Pancreas (tissue), 10 donors: ENCODE data around the gene GPR137. TPM values are rescaled to one million over a fixed set of nuclear protein-coding genes. Genes with fewer than 3 reads are reported as not detected.
A peak's percentile ranks its signal among the peaks of the same experiment; 100 is the strongest.

Experiments used
- ATAC-seq, 4 donors: fragments of 200-7000 bp; cut with Tn5 transposase; one replicate each; pipeline versions ENCODE4 v1.8.0 to v1.9.1; 2020; ENCODE audit warnings: mild to moderate bottlenecking in 4 of 4, moderate library complexity in 4 of 4
- DNase-seq, 6 donors: peaks; one replicate each; pipeline ENCODE4 v3.0.0-alpha.2; 2020
- FAIRE-seq: peaks from 2 replicates; lab custom pipeline; 2012; peaks lifted over from hg19 to GRCh38; lab: Jason Lieb, UNC
- H3K27ac ChIP-seq, 4 donors: fragments of 200-600 bp; sonication (generic); 1 replicate in 3 of 4; 2 replicates in 1 of 4; pipeline versions ENCODE4 v1.5.0 to v1.8.0; 2020
- H3K27me3 ChIP-seq, 4 donors: fragments of 200-600 bp; one replicate each; pipeline ENCODE4 v1.8.0; 2021
- H3K36me3 ChIP-seq, 3 donors: fragments of 200-600 bp; sonication (generic) in 1 of 3; one replicate each; pipeline versions ENCODE4 v1.5.0 to v1.8.0; 2020 to 2021
- H3K4me1 ChIP-seq, 3 donors: fragments of 200-600 bp; one replicate each; pipeline ENCODE4 v1.8.0; 2021
- H3K4me3 ChIP-seq, 4 donors: fragments of 200-600 bp; sonication (generic) in 2 of 4; one replicate each; pipeline versions ENCODE4 v1.5.0 to v1.8.0; 2020 to 2021
- H3K9me3 ChIP-seq, 4 donors: fragments of 200-600 bp; one replicate each; pipeline ENCODE4 v1.8.0; 2021
- CTCF ChIP-seq, 4 donors: fragments of 200-600 bp; sonication (generic) in 3 of 4; IDR thresholded peaks; one replicate each; pipeline versions ENCODE4 v1.5.0 to v1.8.0; 2021; ENCODE audit warnings: antibody characterized with exemption in 4 of 4
- WGBS, 2 donors: extraction: QIAGEN DNeasy Blood & Tissue Kit; methylation state at CpG; one replicate each; pipeline ENCODE4 v1.1.7; 2013; 5-methylcytosine and 5-hydroxymethylcytosine counted together
- intact Hi-C, 3 donors: fragments of 100-400 bp; cut with DNase I; formaldehyde crosslinking; loops; one replicate each; pipeline versions ENCODE4 v1.11.1 to v1.14.2; 2022
- polyA plus RNA-seq, 2 donors: library from polyadenylated mRNA; stranded (reverse); fragments of 200-250 nt; gene quantifications; one replicate each; pipeline ENCODE4 v1.2.3, GENCODE V29; 2013
- total RNA-seq, 6 donors: library from RNA; stranded (reverse); fragmentation: NEBNext Ultra II Directional in 4 of 6; extraction: Animal tissue kit (Norgen Biotek cat#: 25700) in 4 of 6; gene quantifications; one replicate each; pipeline versions ENCODE4 v1.2.1 to v1.2.4, GENCODE V29; 2021 to 2023
- donor health status: healthy with polysubstance abuse.
- donor health status: DM: no; HTN: no; CAD: no; lungs with moderate emphysema.
- donor health status: DM: no; HTN: no; CAD: no.
- donor health status: control.
- donor health status: control.
- donor health status: Bipolar disorder and iron deficiency.
- donor health status: DM: yes; HTN: yes; CAD: no.
- donor health status: DM: no; HTN: no; CAD: no.
- donor health status: DM: no; HTN: no; CAD: no.
- donor health status: DM: yes; HTN: yes; CAD: no.

Gene GPR137
- total and polyA plus RNA-seq, 8 donors, result 7.1 to 27.9 (median 14.0) TPM

GRCh38 chr11:64243236-64243854 lies 42.3 kb upstream of the GPR137 start:
- DNase-seq (no peak), FAIRE-seq (no peak), ATAC-seq (no peak)
- H3K27ac ChIP-seq, result peak overlapping the region in 1 of 4 donors; percentile 100
- no peaks in the 10 kb centered on the region for H3K9me3 ChIP-seq
- TF ChIP-seq CTCF (IDR thresholded peaks at IDR 0.05), result no peak
- peaks cover 22 to 44% (median 33%) of the 10 kb centered on the region in 3 donors for H3K4me1 ChIP-seq
- no peaks in the 10 kb centered on the region for H3K27me3 ChIP-seq
- WGBS, 2 donors, result 65 to 73% methylated on average over 8 of the region's 8 CpGs
- peak overlapping the region in 2 of 4 donors; percentile 78 for H3K4me3 ChIP-seq
- intact Hi-C loops, result no loop called here
- no peaks in the 10 kb centered on the region for H3K36me3 ChIP-seq

- DNase-seq, result no peak
- H3K27me3 ChIP-seq, result no peaks in the 10 kb centered on the region
- H3K27ac ChIP-seq, result peak overlapping the region in 1 of 4 donors; percentile 88
- TF ChIP-seq CTCF (IDR thresholded peaks at IDR 0.05), result no peak
- ATAC-seq, result no peak
- peaks cover 14 to 36% (median 25%) of the 10 kb centered on the region in 3 donors for H3K4me1 ChIP-seq
- H3K36me3 ChIP-seq, result no peaks in the 10 kb centered on the region
- H3K4me3 ChIP-seq, result peak overlapping the region in 2 of 4 donors; percentile 54 to 70
- WGBS, 2 donors, result 32 to 37% methylated on average over 5 of the region's 5 CpGs
- intact Hi-C loops, result no loop called here
- FAIRE-seq, result no peak
- H3K9me3 ChIP-seq, result no peaks in the 10 kb centered on the region
These were observed 41.5 kb upstream of the GPR137 start for GRCh38 chr11:64244107-64244506.

- no peaks in the 10 kb centered on the region for H3K36me3 ChIP-seq
- peak overlapping the region in 3 of 4 donors; percentile 35 to 70 (median 54) for H3K4me3 ChIP-seq
- ATAC-seq (no peak), FAIRE-seq (no peak), DNase-seq (no peak)
- no peaks in the 10 kb centered on the region for H3K27me3 ChIP-seq
- WGBS, 2 donors, result 8 to 16% methylated on average over 6 of the region's 6 CpGs
- peak overlapping the region; percentile 76 to 89 (median 83) for H3K27ac ChIP-seq
- intact Hi-C loops, result no loop called here
- no peaks in the 10 kb centered on the region for H3K9me3 ChIP-seq
- peaks cover 5 to 28% (median 17%) of the 10 kb centered on the region in 3 donors for H3K4me1 ChIP-seq
- TF ChIP-seq CTCF (IDR thresholded peaks at IDR 0.05), result no peak
These were observed 40.7 kb upstream of the GPR137 start for GRCh38 chr11:64244966-64245365.

- Histone ChIP-seq H3K27me3 (no peaks in the 10 kb centered on the region), H3K9me3 (no peaks in the 10 kb centered on the region), H3K4me3 (peak overlapping the region; percentile 35 to 75 (median 62)), H3K4me1 (peaks cover 1 to 24% (median 13%) of the 10 kb centered on the region in 3 donors), H3K27ac (peak overlapping the region; percentile 76 to 89 (median 83)), H3K36me3 (no peaks in the 10 kb centered on the region)
- intact Hi-C loops, result no loop called here
- DNase-seq (peak; percentile 81 to 92 (median 89)), ATAC-seq (peak in 3 of 4 donors; percentile 1 to 13 (median 3)), FAIRE-seq (no peak)
- 3 to 5% methylated on average over 6 of the region's 6 CpGs for WGBS, 2 donors
- no peak for TF ChIP-seq CTCF (IDR thresholded peaks at IDR 0.05)
These were observed 40.2 kb upstream of the GPR137 start for GRCh38 chr11:64245401-64245796.
